ENCODE results near the gene HIGD1B. TPM values are rescaled to one million over a fixed set of nuclear protein-coding genes. Genes with fewer than 3 reads are reported as not detected.

Gene HIGD1B
- polyA plus RNA-seq, 3 donors: 2.1 to 16.2 (median 10.7) TPM

Other genes with a start within 250 kb of the HIGD1B start
- gene MEIOC, start 191.4 kb upstream of the HIGD1B start, polyA plus RNA-seq: under 1 TPM in 1 of 3 donors, not detected in 2; 0.11 TPM
- gene CCDC43, start 158.1 kb upstream of the HIGD1B start, polyA plus RNA-seq: 10 to 100 TPM in 1 of 3 donors, 1 to 10 TPM in 2; 8.6 to 18.2 (median 9.3) TPM
- 1 to 10 TPM; 1.9 to 4.9 (median 2.4) TPM for gene DBF4B, start 139.2 kb upstream of the HIGD1B start, polyA plus RNA-seq
- gene ADAM11, start 88.9 kb upstream of the HIGD1B start, polyA plus RNA-seq: 1 to 10 TPM in 1 of 3 donors, under 1 TPM in 2; 0.17 to 1.5 (median 0.73) TPM
- 1 to 10 TPM in 2 of 3 donors, under 1 TPM in 1; 0.95 to 7.4 (median 6.2) TPM for gene GJC1, start 17.6 kb upstream of the HIGD1B start, polyA plus RNA-seq
- gene EFTUD2, start 51.6 kb downstream of the HIGD1B start, polyA plus RNA-seq: 10 to 100 TPM; 18.7 to 45.7 (median 23.8) TPM
- 1 to 10 TPM; 1.3 to 8.3 (median 3.4) TPM for gene GFAP, start 67.6 kb downstream of the HIGD1B start, polyA plus RNA-seq
- gene KIF18B, start 99.9 kb downstream of the HIGD1B start, polyA plus RNA-seq: under 1 TPM; 0.04 to 0.22 (median 0.09) TPM
- 1 to 10 TPM; 1.7 to 2.1 (median 1.9) TPM for gene C1QL1, start 120.4 kb downstream of the HIGD1B start, polyA plus RNA-seq
- gene DCAKD, start 203.7 kb downstream of the HIGD1B start, polyA plus RNA-seq: 10 to 100 TPM in 2 of 3 donors, 1 to 10 TPM in 1; 8.8 to 21.5 (median 19.7) TPM
- 10 to 100 TPM; 22.1 to 46.5 (median 41.2) TPM for gene NMT1, start 213.4 kb downstream of the HIGD1B start, polyA plus RNA-seq